HG02759 (cell line): Measurements from ENCODE around the gene HIVEP3.

Experiments used
- ATAC-seq: cut with Tn5 transposase; IDR thresholded peaks from one replicate; pipeline ENCODE4 v1.9.1; 2021; ENCODE audit warnings: mild to moderate bottlenecking, moderate library complexity; ENCODE audit not compliant: unreplicated experiment

Gene HIVEP3

GRCh38 chr1:41641941-41642527, 276.7 kb downstream of the HIVEP3 start:
- no peak for ATAC-seq

- peak; percentile 61 for ATAC-seq
Observed at GRCh38 chr1:41641475-41641814, 277.3 kb downstream of the HIVEP3 start.

GRCh38 chr1:41640756-41641474, 277.8 kb downstream of the HIVEP3 start:
- peak; percentile 9 for ATAC-seq

- no peak for ATAC-seq
Observed at GRCh38 chr1:41640141-41640751, 278.5 kb downstream of the HIVEP3 start.

- ATAC-seq, result peak; percentile 54
Observed at GRCh38 chr1:41639332-41639936, 279.3 kb downstream of the HIVEP3 start.

- ATAC-seq, result no peak
Observed at GRCh38 chr1:41638086-41639024, 280.4 kb downstream of the HIVEP3 start.

GRCh38 chr1:41637367-41637766, 281.4 kb downstream of the HIVEP3 start:
- ATAC-seq, result no peak

GRCh38 chr1:41633764-41634163, 285.0 kb downstream of the HIVEP3 start:
- ATAC-seq, result no peak

GRCh38 chr1:41632781-41633575, 285.7 kb downstream of the HIVEP3 start:
- ATAC-seq, result no peak

- no peak for ATAC-seq
Observed at GRCh38 chr1:41631971-41632370, 286.8 kb downstream of the HIVEP3 start.

- no peak for ATAC-seq
Observed at GRCh38 chr1:41631154-41631553, 287.6 kb downstream of the HIVEP3 start.

GRCh38 chr1:41629571-41629970, 289.2 kb downstream of the HIVEP3 start:
- ATAC-seq, result no peak

GRCh38 chr1:41629141-41629540, 289.6 kb downstream of the HIVEP3 start:
- no peak for ATAC-seq

- no peak for ATAC-seq
Observed at GRCh38 chr1:41627491-41628280, 291.0 kb downstream of the HIVEP3 start.

- ATAC-seq, result no peak
Observed at GRCh38 chr1:41626616-41627375, 291.9 kb downstream of the HIVEP3 start.

- ATAC-seq, result no peak
Observed at GRCh38 chr1:41626146-41626545, 292.6 kb downstream of the HIVEP3 start.

GRCh38 chr1:41623736-41624135, 295.0 kb downstream of the HIVEP3 start:
- ATAC-seq, result no peak
